ENCODE data around the gene BIRC3.

DNA sequence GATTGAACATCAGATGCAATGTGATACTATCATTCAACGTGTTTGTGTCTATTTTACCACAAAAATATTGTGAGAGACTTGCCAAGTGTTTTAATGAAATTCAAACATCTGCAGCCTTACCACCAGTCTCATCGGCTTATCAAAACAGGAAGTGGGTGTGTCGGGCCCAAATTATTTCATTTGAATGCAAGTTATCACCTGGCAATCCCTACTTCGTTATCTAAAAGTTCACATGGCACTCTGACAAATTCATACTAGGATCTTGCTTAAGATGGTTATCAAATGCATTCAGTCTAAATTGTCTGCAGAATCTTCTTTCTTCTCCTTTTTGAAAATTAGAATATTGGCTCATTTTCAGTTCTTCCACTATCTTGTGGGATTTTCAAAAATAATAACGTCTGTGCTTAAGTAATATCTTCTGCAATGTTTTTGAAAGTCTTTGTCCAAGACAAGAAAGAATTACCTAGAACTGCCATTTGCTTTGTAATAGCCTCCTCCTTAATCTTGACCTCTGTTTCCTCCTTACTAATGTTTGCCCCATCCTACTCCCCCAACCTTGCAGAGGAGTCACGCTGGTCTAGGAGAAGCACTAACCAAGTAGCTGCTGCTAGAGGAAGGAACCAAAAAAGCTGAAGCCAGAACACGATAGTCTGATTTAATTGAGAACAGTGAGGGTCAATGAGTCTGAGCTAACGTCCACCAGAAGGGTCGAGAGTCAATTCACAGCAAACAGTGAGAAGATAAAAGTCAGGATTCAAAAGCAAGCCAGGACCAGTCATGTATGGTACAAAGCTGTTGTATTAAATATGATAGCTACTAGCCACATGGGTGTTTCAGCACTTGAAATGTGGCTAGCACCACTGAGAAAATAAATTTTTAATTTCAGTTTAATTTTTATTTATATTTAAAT lies 10.2 kb upstream of the BIRC3 start:
- TF ChIP-seq, protein P1, sequence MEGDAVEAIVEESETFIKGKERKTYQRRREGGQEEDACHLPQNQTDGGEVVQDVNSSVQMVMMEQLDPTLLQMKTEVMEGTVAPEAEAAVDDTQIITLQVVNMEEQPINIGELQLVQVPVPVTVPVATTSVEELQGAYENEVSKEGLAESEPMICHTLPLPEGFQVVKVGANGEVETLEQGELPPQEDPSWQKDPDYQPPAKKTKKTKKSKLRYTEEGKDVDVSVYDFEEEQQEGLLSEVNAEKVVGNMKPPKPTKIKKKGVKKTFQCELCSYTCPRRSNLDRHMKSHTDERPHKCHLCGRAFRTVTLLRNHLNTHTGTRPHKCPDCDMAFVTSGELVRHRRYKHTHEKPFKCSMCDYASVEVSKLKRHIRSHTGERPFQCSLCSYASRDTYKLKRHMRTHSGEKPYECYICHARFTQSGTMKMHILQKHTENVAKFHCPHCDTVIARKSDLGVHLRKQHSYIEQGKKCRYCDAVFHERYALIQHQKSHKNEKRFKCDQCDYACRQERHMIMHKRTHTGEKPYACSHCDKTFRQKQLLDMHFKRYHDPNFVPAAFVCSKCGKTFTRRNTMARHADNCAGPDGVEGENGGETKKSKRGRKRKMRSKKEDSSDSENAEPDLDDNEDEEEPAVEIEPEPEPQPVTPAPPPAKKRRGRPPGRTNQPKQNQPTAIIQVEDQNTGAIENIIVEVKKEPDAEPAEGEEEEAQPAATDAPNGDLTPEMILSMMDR (IDR thresholded peaks at IDR 0.05), result no peak
- TF ChIP-seq POLR2AphosphoS5 (IDR thresholded peaks at IDR 0.05), result no peak

All from breast epithelium (tissue), 3 donors.